HG03558 (cell line): ENCODE measurements around the gene TRIM9.
A peak's percentile ranks its signal among the peaks of the same experiment; 100 is the strongest.

Experiments used
- ATAC-seq: cut with Tn5 transposase; IDR thresholded peaks from one replicate; pipeline ENCODE4 v1.9.1; 2021; ENCODE audit warnings: moderate number of reproducible peaks; ENCODE audit not compliant: unreplicated experiment; ENCODE audit errors: extremely low read depth

Gene TRIM9

DNA sequence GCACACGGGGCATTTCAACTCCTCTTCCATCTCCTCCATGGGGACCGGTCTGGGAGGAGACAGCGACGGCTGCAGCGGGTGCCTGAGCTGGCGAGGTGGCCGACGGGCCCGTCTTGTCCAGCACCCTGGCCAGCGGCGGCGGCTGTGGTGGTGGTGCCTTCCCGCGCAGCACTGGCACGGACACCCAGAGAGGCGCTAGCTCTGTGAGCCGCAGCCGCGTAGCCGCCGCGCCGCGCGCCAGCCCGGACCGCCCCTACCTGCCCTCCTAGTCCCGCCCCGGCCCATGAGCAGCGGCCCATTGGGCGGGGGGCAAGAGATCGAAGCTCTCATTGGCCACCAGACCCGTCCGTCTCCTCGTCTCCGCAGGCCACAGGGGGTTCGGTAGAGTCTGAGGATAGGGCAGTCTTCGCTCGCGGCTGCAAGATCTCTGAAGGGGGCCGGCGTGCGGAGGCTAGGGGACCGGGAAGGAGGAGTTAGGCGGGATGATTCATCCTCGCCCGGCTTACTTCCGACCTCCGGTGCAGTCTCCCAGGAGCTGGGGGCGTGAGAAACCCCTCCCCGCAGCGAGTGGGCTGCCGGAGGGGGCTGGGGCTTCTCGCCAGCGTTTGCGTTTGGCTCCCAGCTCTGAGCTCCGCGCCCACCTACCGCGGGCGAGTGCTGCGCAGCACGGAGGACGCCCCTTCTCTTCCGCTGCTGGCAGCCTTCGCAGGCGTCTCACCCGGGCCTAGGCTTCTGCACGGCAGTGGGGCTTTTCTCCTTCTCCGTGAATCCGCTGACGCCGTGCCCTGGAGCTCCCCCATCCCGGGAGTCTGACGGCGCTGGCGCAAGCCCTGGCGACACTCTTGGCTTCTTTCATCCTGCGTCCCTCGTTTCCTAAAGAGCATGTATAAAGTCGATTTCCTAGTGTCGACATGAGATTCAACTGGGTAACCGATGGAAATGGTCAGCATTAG is at the start of gene TRIM9:
TRIM9 (minus strand) TSS at position 205 of the 953 bp plus-strand sequence; CDS start at position 39, 166 bp downstream.
- ATAC-seq, result peak; percentile 92

DNA sequence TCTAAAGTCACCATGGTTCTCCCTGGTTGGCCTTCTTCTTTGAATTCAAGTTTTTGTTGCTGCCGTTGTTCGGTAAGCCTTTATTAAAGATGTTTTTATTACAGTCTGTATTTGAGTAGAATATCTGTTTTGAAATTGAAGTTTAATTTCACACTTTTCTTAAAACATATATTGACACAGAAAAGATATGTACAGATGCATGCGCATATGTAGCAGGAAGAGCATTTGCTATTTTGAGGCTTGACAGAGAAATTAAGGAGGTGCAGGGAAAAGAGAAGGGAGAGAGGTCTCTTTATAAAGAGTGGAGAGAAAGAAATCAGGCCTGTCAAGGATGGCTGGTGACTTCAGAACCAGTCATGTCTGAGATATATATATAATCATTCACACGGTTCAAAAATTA is 46.0 kb upstream of the TRIM9 start:
- ATAC-seq, result no peak

DNA sequence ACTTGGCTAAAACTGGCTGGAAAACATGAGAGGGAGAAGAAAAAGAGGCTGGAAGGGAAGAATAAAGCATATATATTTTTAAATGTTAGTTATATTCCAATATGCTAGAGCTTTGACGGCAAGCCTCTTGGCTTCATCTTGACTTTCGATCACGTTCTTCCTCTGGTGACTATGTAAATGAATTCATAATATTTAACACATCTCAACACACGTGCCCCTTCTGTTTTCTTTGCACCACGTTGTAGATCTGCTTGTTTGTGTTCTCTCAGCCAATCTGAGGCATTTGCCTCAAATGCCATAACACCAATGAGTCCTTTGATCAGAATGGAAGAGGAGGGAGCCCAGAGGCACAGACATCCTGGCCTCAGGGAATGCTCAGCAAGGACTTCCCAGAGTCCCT is 45.4 kb upstream of the TRIM9 start:
- no peak for ATAC-seq

DNA sequence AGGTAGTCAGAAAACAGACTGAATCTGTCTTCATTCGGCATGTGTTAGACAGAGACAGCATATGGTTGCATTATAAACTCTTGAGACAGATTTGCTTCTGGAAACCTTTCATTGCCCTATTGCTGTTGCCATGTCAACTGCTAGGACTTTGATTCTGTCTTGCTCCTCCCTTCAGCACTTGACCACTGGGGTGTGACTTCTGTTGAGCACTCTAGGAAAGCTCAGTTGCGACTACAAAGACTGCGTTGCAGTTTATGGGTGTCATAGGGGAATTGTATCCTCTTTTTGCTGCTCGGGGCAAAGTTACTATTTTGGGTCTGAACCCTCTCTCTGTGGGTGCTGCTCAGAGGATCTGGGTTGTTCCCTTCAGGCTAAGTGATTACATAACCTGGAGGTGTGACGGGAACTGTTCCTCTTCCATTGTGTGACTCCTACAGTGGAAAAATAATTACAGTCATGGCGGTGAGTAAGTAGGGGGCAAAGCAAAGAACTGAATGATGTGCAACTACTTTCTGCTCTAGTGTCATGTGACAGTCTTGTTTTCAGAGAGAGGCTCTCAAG is 44.3 kb upstream of the TRIM9 start:
- ATAC-seq, result no peak

DNA sequence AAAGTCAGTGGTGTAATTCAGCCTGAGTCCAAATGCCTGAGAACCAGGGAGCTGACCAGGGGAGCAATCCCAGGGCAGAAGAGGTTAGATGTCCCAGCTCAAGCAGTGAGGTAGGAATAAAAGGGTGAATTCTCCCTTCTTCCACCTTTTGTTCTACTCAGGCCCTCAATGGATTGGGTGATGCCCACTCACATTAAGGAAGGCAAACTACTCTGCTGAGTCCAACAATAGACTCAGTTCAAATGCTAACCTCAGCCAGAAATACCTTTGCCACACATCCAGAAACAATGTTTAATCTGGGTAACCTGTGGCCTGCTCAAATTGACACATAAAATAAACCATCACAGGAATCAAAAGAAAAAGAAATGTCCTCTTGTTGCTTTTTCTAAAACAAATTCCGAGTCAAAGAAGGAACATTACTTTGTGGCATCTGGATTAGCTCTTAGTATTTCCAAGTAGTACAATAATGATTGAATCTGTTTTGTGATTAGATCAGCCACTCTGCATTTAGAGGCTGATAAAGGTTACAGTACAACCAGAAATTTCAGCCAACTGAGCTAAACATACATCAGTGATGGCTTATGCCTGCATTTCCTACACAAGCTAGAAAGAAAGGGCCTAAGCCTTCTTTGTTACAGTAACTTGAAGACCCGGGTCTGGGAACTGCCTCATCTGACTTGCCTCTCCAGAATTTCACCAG is 43.6 kb upstream of the TRIM9 start:
- ATAC-seq, result no peak

DNA sequence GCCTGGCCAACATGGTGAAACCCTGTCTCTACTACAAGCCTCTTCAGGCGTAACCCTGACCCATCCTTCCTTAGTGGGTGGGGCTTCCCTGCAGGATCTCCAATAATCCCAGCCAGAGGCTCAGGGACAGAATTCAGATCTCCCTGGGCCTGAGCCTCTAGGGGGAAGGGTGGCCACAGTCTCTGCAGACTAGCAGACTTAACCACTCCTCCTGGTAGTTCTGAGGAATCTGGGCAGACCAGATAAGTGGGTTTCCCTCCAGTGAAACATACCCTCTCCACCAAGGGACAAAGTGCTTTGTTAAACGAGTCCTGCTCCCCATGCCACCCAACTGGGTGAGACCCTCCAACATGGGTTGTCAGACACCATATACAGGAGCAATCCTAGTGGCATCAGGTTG is 36.6 kb upstream of the TRIM9 start:
- ATAC-seq, result no peak

DNA sequence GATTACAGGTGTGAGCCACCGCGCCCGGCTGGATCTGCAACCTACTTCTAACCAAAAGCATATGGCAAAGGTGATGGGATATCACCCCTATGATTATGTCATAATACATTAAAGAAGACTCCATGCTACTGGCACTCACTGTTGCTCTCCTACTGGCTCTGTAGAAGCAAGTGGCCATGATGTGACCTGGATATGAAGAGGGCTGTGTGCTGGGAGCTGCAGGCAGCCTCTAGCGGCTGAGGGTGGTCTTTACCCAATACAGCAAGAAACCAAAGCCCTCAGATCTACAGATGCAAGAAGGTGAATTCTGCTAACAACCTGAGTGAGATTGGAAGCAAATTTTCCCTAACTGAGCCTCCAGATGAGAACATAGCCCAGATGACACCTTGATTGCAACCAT is 34.2 kb upstream of the TRIM9 start:
- no peak for ATAC-seq

DNA sequence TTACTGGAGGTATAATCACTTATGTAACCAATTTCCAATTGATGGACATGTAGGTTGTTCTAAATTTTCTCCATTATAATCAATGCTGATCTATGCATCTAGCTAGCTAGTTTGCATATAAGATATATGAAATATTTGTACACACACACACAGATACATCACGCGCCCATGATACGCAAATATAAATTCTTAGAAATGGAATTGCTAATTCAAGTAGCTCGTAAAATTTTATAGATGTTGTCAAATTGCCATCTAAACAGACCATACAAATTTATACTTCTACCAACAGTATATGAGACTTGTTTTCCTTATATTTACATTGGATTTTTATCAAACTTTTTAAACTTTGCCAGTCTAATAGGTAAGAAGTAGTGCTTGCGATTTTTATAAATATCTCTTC is 29.1 kb upstream of the TRIM9 start:
- ATAC-seq, result no peak

DNA sequence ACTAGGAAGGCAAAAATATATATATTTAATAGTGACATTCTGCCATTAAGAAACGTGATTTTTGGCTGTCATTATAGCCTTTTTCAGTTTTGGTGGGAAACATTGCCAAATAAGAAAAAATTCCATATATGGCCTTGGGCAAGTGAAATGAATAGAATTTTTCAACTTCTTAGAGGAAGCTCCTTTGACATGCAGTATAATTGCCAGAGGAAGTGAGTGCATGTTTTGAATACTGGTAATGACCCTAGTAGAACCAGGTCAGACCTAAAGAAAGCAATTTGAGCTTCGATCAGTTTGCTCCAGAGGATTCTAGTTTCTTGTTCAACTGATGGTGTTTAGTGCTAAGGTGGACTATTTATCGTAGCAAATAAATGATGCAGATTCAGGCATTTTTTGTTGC is 26.2 kb upstream of the TRIM9 start:
- ATAC-seq, result no peak

DNA sequence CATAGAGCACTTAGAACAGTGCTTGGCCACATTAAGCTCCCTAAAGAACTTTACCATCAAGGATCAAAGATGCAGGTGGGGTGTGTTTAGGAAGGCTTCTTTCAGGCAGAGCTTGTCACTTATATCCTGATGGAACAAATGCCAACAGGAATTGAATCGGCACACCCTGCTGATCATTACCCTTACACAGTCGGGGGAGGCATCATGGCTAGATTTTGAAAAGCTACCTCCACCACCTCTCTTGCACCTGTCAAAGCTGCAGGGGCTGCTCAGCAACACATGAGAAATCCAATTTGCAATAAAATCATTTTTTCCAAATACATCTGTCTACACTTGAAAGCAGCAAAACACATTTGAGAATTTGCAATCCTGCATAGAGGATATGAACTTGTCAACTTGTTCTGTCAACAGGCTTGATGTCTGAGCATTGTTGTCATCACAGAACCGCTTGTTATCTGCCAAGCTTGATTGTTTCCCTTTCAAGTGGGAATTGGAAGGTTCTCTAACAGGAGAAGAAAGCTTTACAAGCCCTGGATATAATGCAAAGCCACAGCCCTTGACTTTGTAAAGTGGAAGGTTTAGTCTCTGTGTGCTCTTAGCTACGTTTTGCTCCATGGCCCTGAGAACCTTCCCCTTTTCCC is 24.6 kb upstream of the TRIM9 start:
- ATAC-seq, result no peak

DNA sequence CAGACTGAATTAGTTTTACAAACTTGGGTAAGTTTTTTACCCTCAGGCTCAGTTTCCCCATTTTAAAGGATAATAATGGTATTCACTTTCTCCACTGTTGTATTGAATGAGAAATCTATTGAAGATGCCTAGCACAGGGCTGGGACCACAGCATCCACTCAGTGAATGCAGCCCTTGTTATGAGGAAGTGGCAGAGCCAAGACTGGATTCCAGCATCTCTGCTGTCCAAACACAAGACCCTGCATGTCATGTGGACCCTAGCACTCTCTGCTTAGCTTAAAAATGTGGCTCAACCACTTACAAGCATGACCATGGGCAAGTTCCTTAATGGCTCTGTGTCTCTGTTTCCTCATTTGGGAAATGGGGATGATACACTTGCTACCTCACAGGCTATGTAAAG is 24.1 kb upstream of the TRIM9 start:
- ATAC-seq, result no peak

DNA sequence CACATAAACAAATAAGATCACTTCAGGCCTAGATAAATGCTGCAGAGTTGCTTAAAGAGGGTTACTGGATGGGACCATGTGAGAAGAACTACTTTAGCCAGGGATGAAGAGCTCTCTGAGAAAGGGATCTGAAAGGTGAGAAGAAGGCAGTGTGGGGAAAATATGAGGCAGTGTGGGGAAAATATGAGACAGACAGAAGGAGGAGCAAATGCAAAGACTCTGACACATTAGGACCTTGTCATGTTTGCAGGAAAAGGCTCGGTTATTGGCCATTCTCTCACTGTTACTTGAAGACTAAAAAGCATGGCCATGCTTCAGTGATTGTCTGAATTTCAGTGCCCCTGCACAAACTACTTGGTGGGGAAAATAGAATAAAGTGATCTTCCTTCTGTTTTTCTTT is 22.7 kb upstream of the TRIM9 start:
- no peak for ATAC-seq

DNA sequence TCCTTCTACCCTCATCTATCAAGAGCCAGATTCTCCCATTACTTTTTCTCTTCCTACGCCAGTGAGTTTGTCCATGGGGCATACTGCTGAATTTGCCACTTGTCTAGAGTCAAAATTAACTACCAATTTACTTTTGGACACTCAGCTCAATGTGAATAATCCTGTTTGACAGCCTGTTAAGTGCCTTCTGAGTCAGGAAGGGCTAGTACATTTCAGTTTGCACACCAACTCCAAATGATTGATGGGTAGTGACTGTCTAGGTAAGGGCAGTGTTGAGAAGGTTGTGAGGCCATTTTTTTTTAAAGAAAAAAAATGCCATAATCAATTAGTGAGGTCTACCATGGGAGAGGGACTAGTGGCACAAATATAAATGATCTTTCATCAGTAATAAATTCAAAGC is 21.8 kb upstream of the TRIM9 start:
- ATAC-seq, result no peak

DNA sequence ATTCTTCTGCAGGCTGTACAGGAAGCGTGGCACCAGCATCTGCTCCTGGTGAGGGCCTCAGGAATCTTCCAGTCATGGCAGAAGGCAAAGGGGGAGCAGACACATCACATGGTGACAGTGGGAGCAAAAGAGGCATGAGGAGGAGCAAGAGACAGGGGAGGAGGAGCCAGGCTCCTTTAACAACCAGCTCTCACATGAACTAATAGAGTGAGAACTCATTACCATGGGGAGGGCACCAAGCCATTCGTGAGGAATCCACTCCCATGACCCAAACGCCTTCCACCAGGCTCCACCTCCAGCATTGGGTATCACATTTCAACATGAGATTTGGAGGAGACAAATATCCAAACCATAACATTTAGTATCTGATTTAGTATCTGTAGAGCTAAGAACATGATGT is 14.7 kb upstream of the TRIM9 start:
- ATAC-seq, result no peak

DNA sequence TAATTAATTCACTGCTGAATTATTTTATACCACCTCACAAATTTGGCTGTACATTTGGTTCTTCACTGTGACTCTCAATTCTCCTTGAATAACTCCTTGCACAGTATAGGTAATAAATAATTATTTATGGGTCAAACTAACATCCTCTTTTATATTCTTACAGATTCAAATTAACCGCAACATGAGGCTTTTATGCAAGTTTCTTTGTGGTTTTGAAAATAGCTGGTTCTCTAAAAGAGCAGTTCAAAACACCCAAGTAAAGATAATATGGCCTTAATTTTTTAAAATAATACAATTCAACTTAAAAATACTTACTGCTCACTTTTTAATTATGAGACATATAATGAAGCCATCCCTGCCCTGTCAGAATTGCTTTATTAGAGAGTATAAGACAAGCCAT is 12.9 kb upstream of the TRIM9 start:
- ATAC-seq, result no peak

DNA sequence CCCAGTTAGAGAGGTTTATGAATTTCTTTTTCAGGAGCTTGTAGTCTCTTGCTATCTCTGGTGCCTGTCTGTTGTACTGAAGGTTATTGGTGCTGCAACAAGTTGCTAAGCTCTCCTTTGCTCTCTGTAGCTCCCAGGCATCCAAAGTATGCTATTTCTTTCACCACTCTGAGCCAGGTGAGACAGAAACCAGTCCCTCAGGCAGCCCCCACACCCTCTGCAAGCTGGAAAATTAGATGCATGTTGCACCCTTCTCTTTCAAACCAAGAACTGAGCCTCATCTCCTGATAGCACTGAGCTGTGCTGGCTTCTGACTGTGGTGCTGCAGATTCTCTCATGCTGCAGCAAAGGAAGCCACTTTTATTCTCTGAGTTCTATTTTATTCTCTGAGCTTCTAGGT is 9.6 kb upstream of the TRIM9 start:
- ATAC-seq, result no peak

DNA sequence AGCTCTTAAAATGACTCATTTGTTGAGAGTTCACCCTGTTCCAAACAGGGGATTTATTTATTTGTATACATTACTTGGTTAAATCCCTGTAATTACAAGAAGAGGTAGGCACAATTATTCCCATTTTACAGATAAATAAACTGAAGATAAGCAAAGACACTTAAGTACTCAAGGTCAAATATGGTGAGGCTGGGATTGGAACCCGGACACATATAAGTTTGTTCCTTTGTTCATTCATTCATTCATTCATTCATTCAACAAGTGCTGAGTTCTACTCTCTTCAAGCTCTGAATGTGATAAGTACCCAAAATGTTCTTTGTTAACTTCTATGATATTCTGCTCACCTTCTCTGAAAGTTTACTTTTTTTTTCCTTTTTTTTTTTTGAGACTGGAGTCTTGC is 2.4 kb upstream of the TRIM9 start:
- no peak for ATAC-seq

DNA sequence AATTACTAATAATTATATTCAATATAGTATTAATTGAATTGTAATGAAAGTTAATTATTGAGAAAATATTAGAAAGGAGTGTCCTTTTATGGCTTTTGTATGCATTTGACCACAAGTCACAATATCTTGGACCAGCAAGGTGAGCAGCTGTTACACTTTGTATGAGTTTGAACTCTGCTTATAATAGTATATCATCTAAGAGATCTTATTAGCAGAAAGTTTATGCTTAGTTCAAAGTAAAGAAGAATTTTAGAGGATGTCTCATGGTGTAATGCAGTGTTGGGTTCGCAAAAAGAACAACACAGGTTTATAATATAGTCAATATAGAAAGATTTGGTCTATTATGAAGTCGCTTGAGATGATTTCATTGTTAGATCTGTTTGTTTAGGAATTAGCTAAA is 2.0 kb upstream of the TRIM9 start:
- ATAC-seq, result no peak

DNA sequence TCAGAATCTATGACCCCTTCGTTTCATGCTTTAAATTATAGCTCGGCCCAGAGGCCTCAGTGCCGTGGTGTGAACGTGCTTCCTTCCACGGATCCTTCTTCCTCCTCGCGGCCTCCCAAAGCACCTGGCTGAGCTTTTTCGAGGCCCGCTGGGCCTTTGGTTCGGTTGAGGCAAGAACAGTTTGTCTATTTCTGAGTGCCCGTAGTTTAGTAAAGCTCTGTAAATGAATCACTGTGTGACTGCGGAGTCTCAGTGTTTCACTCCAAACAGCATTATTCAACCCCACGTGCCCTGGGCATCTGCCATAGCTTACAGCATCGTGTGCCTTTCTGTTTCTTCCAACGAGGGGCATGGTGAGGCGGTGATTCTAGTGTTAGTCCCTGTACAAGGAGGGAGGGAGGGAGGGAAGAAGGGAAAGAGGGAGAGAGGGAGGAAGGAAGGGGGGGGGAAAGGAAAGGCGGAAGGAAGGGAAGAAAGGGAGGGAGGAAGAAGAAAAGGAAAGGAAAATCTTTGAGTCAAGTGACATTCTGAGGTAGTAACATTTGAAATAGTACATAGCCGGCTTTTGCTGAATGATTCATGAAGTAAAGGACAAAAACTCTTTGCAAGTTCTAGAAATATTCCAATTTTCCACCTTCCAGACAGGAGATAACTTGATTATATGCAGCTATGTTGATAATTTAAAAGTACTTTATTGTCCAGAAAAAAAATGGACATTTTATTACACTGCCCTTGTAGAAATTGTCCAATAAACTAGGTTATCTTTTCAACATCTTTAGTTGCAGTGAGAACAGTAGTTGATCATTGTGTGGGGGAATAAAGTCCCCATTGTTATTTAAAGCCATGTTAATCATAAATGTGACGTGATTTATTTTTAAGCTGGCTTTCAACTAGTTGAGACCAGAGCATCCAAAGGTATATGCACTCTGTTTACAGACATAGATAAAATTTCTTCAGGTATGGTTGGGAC is 1.2 kb upstream of the TRIM9 start:
- no peak for ATAC-seq
